Measurements from ENCODE around the gene RBPJL. TPM values are rescaled to one million over a fixed set of nuclear protein-coding genes. Genes with fewer than 3 reads are reported as not detected.

The RBPJL gene
- total and polyA plus RNA-seq, 2 of the 13 experiments (the other 11 are each of a cell fraction or from before 2014, with no cell fraction given): not detected

GRCh38 chr20:45341939-45342854 lies 35.6 kb downstream of the RBPJL start (continued):
- no peak for TF ChIP-seq PBX3 (CRISPR knock-in tag; IDR thresholded peaks at IDR 0.05; ENCODE audit: borderline replicate concordance)
- no peak for TF ChIP-seq ZNF816 (CRISPR knock-in tag; IDR thresholded peaks at IDR 0.05; ENCODE audit: borderline replicate concordance)
- TF ChIP-seq NR2F1 (CRISPR knock-in tag; IDR thresholded peaks at IDR 0.05): no peak; a peak in 1 of 4 replicates
- no peak for TF ChIP-seq ZFP1 (CRISPR knock-in tag; IDR thresholded peaks at IDR 0.05)
- TF ChIP-seq YEATS4 (CRISPR knock-in tag; IDR thresholded peaks at IDR 0.05; ENCODE audit: borderline replicate concordance): no peak
- TF ChIP-seq MTERF4 (CRISPR knock-in tag; IDR thresholded peaks at IDR 0.05): 0 out of 2 replicates have a peak, but pooled peaks have one; percentile 64
- peak; percentile 73; the same call in 1 of the 2 replicates for TF ChIP-seq ZNF552 (CRISPR knock-in tag; IDR thresholded peaks at IDR 0.05; ENCODE audit: borderline replicate concordance)
- no peak for TF ChIP-seq CC2D1A (CRISPR knock-in tag; IDR thresholded peaks at IDR 0.05)
- peak; percentile 16; the same call in 1 of the 2 replicates for TF ChIP-seq HDAC1 (CRISPR knock-in tag; IDR thresholded peaks at IDR 0.05)
- no peak for TF ChIP-seq SP2 (CRISPR knock-in tag; IDR thresholded peaks at IDR 0.05)
- no peak for TF ChIP-seq ZNF234 (CRISPR knock-in tag; conservative IDR thresholded peaks at IDR 0.05)
- no peak for TF ChIP-seq NR3C1 (CRISPR knock-in tag; IDR thresholded peaks at IDR 0.05)
- no peak for TF ChIP-seq DZIP1 (CRISPR knock-in tag; IDR thresholded peaks at IDR 0.05)
- no peak for TF ChIP-seq EZH2 (conservative IDR thresholded peaks at IDR 0.05; ENCODE audit: low read depth, low read length)
- TF ChIP-seq TFDP2 (CRISPR knock-in tag; IDR thresholded peaks at IDR 0.05): no peak; the same call in 1 of the 2 replicates
- TF ChIP-seq MYNN (CRISPR knock-in tag; IDR thresholded peaks at IDR 0.05; ENCODE audit: low read depth): no peak
- no peak for TF ChIP-seq KLF11 (CRISPR knock-in tag; IDR thresholded peaks at IDR 0.05)
- TF ChIP-seq ZBTB46 (CRISPR knock-in tag; IDR thresholded peaks at IDR 0.05; ENCODE audit: borderline replicate concordance): 0 out of 2 replicates have a peak, but pooled peaks have one; percentile 81
- peak; percentile 11; the same call in 1 of the 2 replicates for TF ChIP-seq RAD21 (CRISPR knock-in tag; IDR thresholded peaks at IDR 0.05)
- no peak for TF ChIP-seq PCBP2 (optimal IDR thresholded peaks at IDR 0.05; ENCODE audit: low read depth, low read length, poor library complexity, severe bottlenecking)

Measured in HepG2 (cell line).